Measurements from ENCODE around the gene PLTP.
"Not testable (repeated sequence)": the region's sequence is repeated elsewhere in the genome, so short reads cannot be mapped to it uniquely, and the experiment has no call there.

PLTP gene

GRCh38 chr20:45919542-45920399 lies 7.8 kb upstream of the PLTP start:
- no peak for DNase-seq

DNA sequence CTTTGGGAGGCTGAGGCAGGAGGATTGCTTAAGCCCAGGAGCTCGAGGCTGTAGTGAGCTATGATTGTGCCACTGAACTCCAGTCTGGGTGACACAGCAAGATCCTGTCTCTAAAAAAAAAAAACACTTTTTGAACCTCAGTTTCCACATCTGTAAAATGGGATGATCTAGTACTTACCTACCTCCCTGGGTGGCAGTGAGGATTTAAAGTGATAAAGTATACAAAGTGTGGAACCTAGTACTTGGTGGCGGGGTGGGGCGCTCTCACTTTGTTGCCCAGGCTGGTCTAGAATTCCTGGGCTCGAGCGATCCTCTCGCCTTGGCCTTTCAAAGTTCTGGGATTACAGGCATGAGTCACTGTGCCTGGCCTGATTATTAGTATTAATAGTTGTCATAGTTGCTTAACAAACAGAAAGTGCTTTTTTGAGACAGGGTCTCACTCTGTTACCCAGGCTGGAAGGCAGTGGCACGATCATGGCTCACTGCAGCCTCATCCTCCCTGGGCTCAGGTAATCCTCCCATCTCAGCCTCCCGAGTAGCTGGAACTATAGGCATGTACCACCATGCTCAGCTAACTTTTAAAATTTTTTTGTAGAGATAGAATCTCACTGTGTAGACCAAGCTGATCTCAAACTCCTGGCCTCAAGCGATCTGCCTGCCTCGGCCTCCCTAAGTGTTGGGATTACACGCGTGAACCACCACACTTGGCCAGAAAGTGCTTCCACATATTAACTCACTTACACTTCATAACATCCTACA lies 7.0 kb upstream of the PLTP start:
- DNase-seq = no peak

DNA sequence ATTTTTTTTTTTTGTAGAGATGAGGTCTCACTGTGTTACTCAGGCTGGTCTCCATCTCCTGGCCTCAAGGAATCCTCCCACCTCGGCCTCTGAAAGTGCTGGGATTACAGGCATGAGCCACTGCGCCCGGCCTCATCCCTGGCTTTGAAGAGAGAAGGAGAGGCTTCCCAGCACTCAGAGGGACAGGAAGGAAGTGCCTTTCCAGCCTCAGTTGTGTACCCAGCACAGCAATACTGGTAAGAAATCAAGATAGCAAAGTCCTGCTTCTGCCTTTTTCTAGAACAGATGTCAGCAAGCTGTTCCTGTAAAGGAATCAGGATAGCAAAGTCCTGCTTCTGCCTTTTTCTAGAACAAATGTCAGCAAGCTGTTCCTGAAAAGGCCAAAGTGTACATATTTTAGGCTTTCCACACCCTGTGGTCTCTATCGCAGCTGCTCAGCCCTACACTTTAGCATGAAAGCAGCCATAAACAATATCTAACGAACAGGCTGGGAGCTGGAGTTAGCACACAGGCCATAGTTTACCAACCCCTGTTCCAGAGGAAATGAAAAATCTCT lies 6.3 kb upstream of the PLTP start:
- DNase-seq = no peak

DNA sequence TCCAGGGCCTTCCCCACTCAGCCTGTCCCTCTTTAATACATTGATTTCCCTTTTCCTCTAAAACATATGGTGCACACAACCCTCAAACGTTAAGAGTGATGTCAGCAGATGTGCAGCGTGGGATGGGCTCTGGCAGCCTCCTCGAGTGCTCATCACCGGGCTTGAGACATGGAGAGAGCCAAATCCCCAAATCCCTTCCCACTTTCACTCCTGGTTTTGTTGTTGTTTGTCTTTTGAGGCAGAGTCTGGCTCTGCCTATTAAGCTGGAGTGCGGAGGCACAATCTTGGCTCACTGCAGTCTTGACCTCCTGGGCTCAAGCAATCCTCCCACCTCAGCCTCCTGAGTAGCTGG lies 5.8 kb upstream of the PLTP start:
- DNase-seq = no peak

DNA sequence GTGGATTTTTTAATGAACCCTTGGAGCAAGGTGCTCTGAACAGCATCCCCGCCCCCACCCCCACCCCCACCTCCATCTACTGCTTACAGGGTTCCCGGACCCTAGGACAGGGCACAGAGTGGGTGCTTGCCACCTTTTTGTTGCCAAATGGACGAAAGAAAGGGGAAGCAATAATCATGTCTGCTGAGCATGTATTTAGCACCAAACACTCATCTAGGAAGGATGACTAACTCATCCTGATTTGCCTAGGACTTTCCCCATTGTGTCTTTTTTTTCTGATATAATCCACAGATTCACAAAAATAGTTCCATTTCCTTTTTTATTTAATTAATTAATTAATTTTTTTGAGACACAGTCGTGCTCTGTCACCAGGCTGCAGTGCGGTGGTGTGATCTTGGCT lies 1.2 kb upstream of the PLTP start:
- no peak for DNase-seq

- DNase-seq = no peak
Observed at GRCh38 chr20:45912344-45912682, 358 bp upstream of the PLTP start.

GRCh38 chr20:45910670-45911485 lies 1.1 kb downstream of the PLTP start:
- DNase-seq = peak; percentile 94

GRCh38 chr20:45909817-45910669 lies 1.9 kb downstream of the PLTP start:
- no peak for DNase-seq

- no peak for DNase-seq
Observed at GRCh38 chr20:45909336-45909808, 2.6 kb downstream of the PLTP start.

GRCh38 chr20:45908084-45908483 lies 3.9 kb downstream of the PLTP start:
- DNase-seq = no peak

DNA sequence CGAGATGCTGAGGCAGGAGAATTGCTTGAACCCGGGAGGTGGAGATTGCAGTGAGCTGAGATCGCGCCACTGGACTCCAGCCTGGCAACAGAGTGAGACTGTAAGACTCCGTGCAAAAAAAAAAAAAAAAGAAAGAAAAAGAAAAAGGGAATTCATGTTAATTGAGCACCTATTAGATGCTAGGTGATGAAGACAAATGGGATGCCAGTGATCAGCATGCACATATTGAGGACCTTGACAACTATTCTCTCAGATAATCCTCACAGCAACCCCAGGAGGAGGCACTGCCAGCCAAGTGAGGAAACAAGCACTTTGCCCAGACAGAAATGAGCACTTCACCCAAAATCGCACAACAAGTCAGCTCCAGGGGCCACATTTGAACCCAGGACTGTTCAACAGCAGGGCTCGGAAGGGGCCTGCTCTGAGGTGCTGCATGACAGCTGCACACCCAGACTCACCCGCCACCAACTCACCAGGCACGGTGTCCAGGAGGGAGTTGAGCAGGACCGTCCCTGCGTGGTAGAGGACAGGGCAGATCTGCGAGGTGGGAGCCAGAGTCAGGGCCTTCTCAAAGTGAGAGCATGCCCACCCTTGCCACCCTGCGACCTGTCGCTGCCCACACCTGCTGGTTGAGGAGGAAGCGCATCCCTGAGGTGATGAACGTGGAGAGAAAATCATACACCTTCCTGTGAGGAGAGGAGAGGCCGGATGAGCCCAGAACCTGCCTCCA lies 4.6 kb downstream of the PLTP start:
- DNase-seq = no peak

DNA sequence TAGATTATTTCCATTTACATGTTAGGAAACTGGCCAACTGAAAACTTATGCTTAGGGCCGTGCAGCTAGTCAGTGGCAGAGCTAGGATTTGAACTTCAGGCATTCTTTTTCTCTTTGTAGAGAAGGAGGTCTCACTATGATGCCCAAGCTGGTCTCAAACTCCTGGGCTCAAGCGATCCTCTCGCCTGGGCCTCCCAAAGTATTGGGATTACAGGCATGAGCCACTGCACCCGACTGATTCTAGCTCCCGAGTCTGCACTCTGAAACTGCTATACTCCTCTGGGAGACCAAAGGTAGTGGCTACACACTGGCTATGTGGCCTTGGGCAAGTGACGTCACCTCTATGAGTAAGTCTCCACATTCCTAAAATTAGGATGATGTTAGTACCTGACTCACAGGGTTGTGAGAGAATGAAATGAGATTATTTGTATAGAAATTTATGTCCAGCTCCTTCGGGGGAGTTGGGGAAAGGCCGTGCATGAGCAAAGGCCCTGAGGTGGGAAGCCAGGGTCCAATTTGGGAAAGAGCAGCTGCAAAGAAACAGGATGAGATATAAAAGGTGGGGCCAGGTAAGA lies 6.4 kb downstream of the PLTP start:
- no peak for DNase-seq

DNA sequence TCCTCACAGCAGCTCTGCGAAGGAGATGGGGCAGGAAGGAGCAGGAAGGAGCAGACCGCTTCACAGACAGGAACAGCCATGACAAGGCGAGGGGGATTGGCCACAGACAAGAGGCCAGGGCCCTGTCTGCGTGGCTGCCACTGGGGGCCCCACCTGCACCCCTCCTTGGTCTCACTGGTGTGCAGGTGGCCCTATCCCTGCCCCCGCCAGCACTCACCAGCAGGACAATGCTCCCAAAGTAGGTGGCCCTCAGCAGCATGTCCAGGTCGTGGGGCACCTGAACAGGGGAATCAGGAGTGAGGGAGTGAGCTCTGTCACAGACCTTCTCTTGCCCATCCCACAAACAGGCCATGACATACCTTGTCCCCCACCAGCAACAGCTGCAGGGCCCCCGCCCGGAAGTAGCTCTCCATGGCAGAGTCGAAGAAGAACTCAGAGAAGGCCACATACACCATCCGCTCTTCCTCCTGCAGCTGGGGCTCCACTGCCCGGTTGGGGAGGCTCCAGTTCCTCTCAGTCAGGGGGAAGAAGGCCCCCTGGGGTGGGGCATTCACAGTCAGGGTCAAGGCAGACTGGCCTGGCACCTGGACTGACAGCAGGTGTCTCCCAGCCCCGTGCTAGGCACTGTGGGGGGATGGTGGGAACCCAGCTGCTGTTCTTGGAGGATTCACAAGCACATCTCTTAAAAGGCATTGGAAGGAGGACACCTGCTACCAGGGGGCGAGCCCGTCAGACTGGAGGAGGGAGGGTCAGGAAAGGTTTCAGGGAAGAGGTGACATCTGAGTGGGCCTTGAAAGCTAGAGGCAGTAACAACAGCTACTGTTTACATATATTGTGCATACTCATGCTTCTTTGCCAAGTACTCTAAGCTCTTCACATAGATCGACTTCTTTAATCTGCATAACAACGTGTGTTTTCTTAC lies 7.1 kb downstream of the PLTP start:
- no peak for DNase-seq

GRCh38 chr20:45902199-45902701 lies 9.7 kb downstream of the PLTP start:
- DNase-seq = no peak

DNA sequence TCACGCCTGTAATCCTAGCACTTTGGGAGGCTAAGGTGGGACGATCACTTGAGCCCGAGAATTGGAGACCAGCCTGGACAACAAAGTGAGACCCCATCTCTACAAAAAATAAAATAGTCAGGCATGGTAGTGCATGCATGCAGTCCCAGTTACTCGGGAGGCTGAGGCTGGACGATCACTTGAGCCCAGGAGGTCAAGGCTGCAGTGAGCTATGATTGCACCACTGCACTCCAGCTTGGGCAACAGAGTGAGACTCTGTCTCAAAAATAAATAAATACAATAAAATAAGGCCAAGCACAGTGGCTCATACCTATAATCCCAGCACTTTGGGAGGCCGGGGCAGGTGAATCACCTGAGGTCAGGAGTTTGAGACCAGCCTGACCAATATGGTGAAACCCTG lies 10.6 kb downstream of the PLTP start:
- not testable (repeated sequence) for DNase-seq

- no peak for DNase-seq
Observed at GRCh38 chr20:45899046-45899835, 12.7 kb downstream of the PLTP start.

DNA sequence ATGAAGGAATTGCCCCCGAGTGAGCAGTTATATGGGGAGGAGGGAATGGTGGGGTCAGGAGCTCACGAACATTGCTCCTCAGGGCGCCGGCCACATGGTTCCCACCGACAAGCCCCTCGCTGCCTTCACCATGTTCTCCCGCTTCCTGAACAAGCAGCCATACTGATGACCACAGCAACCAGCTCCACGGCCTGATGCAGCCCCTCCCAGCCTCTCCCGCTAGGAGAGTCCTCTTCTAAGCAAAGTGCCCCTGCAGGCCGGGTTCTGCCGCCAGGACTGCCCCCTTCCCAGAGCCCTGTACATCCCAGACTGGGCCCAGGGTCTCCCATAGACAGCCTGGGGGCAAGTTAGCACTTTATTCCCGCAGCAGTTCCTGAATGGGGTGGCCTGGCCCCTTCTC lies 13.7 kb downstream of the PLTP start:
- no peak for DNase-seq

DNA sequence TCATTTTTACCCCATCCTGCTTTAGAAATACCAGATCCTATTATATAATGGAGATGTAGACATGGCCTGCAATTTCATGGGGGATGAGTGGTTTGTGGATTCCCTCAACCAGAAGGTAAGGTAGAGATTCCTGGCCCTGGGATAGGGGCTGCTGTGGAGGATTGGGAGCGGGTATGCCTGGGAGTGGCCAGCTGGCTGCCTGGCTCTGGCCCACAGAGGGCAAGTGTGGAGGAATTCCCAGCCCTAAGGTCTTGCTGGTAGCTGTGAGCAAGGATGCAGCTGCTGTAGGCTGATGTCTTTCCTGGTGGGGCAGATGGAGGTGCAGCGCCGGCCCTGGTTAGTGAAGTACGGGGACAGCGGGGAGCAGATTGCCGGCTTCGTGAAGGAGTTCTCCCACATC lies 14.3 kb downstream of the PLTP start:
- DNase-seq = no peak

DNA sequence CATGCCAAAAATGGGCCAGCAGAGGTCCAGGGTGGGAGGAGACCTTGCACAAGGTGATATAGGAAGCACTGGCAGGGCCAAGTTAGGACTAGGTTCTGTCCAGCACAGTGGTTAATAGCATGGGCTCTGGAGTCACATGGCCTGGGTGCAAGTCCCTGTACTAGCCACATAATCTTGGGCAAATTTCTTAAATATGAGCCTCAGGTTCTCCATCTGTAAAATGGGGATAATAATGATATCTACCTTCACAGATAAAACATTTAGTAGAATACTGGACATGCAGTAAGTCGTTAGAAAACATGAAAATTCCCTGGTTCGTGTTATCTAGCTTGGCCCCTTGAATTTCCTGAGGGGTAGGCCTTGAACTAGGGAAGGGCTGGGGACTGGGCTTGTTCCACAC lies 14.7 kb downstream of the PLTP start:
- DNase-seq = no peak
